Loucy (cell line): ENCODE results near the gene COL27A1.

ENCODE experiments used
- H2AFZ ChIP-seq: fragments of 200-600 bp; sonication (generic); 2 replicates; pipeline ENCODE4 v1.6.0; 2016; ENCODE audit warnings: antibody characterized with exemption, mild to moderate bottlenecking, low read length, moderate library complexity
- H3F3A ChIP-seq: fragments of 200-600 bp; 2 replicates; pipeline ENCODE4 v1.6.0; 2016; ENCODE audit warnings: antibody characterized with exemption, low read depth, mild to moderate bottlenecking
- H3K27me3 ChIP-seq: fragments of 200-600 bp; sonication (generic); 2 replicates; pipeline ENCODE4 v1.6.1; 2014; ENCODE audit warnings: low read length, mild to moderate bottlenecking; ENCODE audit not compliant: insufficient read depth, poor library complexity, severe bottlenecking
- H3K36me3 ChIP-seq: fragments of 200-600 bp; sonication (generic); 2 replicates; pipeline ENCODE4 v1.6.1; 2016; ENCODE audit warnings: low read length; ENCODE audit not compliant: insufficient read depth
- H3K4me1 ChIP-seq: fragments of 200-600 bp; sonication (generic); 2 replicates; pipeline ENCODE4 v1.5.1; 2014; ENCODE audit warnings: low read length, mild to moderate bottlenecking; ENCODE audit not compliant: insufficient read depth, poor library complexity, severe bottlenecking
- H3K4me2 ChIP-seq: fragments of 200-600 bp; sonication (generic); 2 replicates; pipeline ENCODE4 v1.6.0; 2014; ENCODE audit warnings: antibody characterized with exemption, low read length, low read depth, mild to moderate bottlenecking; ENCODE audit not compliant: poor library complexity, severe bottlenecking
- H3K4me3 ChIP-seq: fragments of 200-600 bp; sonication (generic); 2 replicates; pipeline ENCODE4 v1.5.1; 2014; ENCODE audit warnings: low read length, mild to moderate bottlenecking, mixed read lengths; ENCODE audit not compliant: poor library complexity, severe bottlenecking
- H3K79me2 ChIP-seq: fragments of 200-600 bp; sonication (generic); 2 replicates; pipeline ENCODE4 v1.6.1; 2014; ENCODE audit warnings: low read length; ENCODE audit not compliant: insufficient read depth
- H3K9ac ChIP-seq: fragments of 200-600 bp; sonication (generic); 2 replicates; pipeline ENCODE4 v1.6.0; 2014; ENCODE audit warnings: mild to moderate bottlenecking, low read depth, low read length, moderate library complexity; ENCODE audit not compliant: poor library complexity, severe bottlenecking
- H3K9me2 ChIP-seq: fragments of 200-600 bp; sonication (generic); replicated peaks from 2 replicates; pipeline ENCODE4 v1.6.1; 2016; ENCODE audit warnings: low read depth, low read length, mixed read lengths
- H3K9me3 ChIP-seq: fragments of 200-600 bp; sonication (generic); 2 replicates; pipeline ENCODE4 v1.6.1; 2014; ENCODE audit warnings: mild to moderate bottlenecking, antibody characterized with exemption, low read length, low read depth; ENCODE audit not compliant: insufficient read depth
- H4K20me1 ChIP-seq: fragments of 200-600 bp; sonication (generic); 2 replicates; pipeline ENCODE4 v1.6.0; 2014; ENCODE audit warnings: antibody characterized with exemption, low read length, mild to moderate bottlenecking; ENCODE audit not compliant: insufficient read depth, poor library complexity, severe bottlenecking
- CTCF ChIP-seq: fragments of 200-600 bp; sonication (generic); conservative IDR thresholded peaks from 2 replicates; pipeline ENCODE4 v1.5.1; 2014; ENCODE audit warnings: mild to moderate bottlenecking, antibody characterized with exemption, low read length
- EZH2phosphoT487 ChIP-seq: fragments of 200-600 bp; IDR thresholded peaks from 2 replicates; pipeline ENCODE4 v1.6.1; 2018; ENCODE audit warnings: antibody characterized with exemption, mild to moderate bottlenecking, moderate library complexity, borderline replicate concordance

Gene COL27A1

GRCh38 chr9:114216081-114216480 is 60.7 kb downstream of the COL27A1 start:
- Histone ChIP-seq H4K20me1 (no peaks in the 10 kb centered on the region), H3K27me3 (no peaks in the 10 kb centered on the region), H3K4me1 (no peaks in the 10 kb centered on the region), H3K79me2 (no peaks in the 10 kb centered on the region), H3K9me3 (no peaks in the 10 kb centered on the region), H3K36me3 (no peaks in the 10 kb centered on the region), H3K4me2 (no peak overlapping the region), H3F3A (no peaks in the 10 kb centered on the region), H2AFZ (no peak overlapping the region), H3K4me3 (no peak overlapping the region), H3K9me2 (no peaks in the 10 kb centered on the region), H3K9ac (no peak overlapping the region)
- no peak for TF ChIP-seq EZH2phosphoT487

GRCh38 chr9:114216976-114217375 is 61.6 kb downstream of the COL27A1 start:
- no peak overlapping the region for H3K4me3 ChIP-seq
- no peaks in the 10 kb centered on the region for H3K9me3 ChIP-seq
- no peaks in the 10 kb centered on the region for H3K36me3 ChIP-seq
- no peaks in the 10 kb centered on the region for H3K9me2 ChIP-seq
- no peaks in the 10 kb centered on the region for H4K20me1 ChIP-seq
- H3K4me2 ChIP-seq, result no peak overlapping the region
- H3K9ac ChIP-seq, result no peak overlapping the region
- TF ChIP-seq EZH2phosphoT487 (no peak), CTCF (no peak)
- H3K27me3 ChIP-seq, result no peaks in the 10 kb centered on the region
- no peaks in the 10 kb centered on the region for H3K4me1 ChIP-seq
- H3K79me2 ChIP-seq, result no peaks in the 10 kb centered on the region
- no peaks in the 10 kb centered on the region for H3F3A ChIP-seq
- H2AFZ ChIP-seq, result no peak overlapping the region

GRCh38 chr9:114218264-114219120 is 63.2 kb downstream of the COL27A1 start:
- no peak overlapping the region for H3K9ac ChIP-seq
- no peak overlapping the region for H3K4me2 ChIP-seq
- H3K9me2 ChIP-seq, result no peaks in the 10 kb centered on the region
- no peaks in the 10 kb centered on the region for H3K4me1 ChIP-seq
- no peaks in the 10 kb centered on the region for H3K9me3 ChIP-seq
- no peak overlapping the region for H2AFZ ChIP-seq
- H3F3A ChIP-seq, result no peaks in the 10 kb centered on the region
- no peak for TF ChIP-seq EZH2phosphoT487
- no peak for TF ChIP-seq CTCF
- H4K20me1 ChIP-seq, result no peaks in the 10 kb centered on the region
- no peaks in the 10 kb centered on the region for H3K27me3 ChIP-seq
- no peaks in the 10 kb centered on the region for H3K79me2 ChIP-seq
- no peak overlapping the region for H3K4me3 ChIP-seq
- H3K36me3 ChIP-seq, result no peaks in the 10 kb centered on the region
